ENCODE data around the gene C5orf63. TPM values are rescaled to one million over a fixed set of nuclear protein-coding genes. Genes with fewer than 3 reads are reported as not detected.
"Not testable (repeated sequence)": the region's sequence is repeated elsewhere in the genome, so short reads cannot be mapped to it uniquely, and the experiment has no call there.

The C5orf63 gene
- total RNA-seq (10 to 100 TPM in 1 of 2 experiments, 1 to 10 TPM in 1; 10.0 to 11.9 TPM), polyA plus RNA-seq (5.2 TPM)

GRCh38 chr5:127072861-127073846 lies at the start of gene C5orf63:
TSS of gene C5orf63 (minus strand) at chr5:127073502. CDS start at chr5:127058995, 14,507 bp downstream.
- no peaks in the 10 kb centered on the region for H3K9me3 Mint-ChIP-seq
- H3K36me3 Mint-ChIP-seq, result peaks cover 0 to 26% (median 10%) of the 10 kb centered on the region in 3 donors
- Histone ChIP-seq H3K27me3 (ENCODE audit: insufficient read depth, low read length, poor library complexity, severe bottlenecking) (no peaks in the 10 kb centered on the region), H3K36me3 (ENCODE audit: insufficient read depth, low read length) (no peaks in the 10 kb centered on the region), H3K4me1 (ENCODE audit: insufficient read depth, low read length) (peaks cover 6% of the 10 kb centered on the region), H3K4me3 (ENCODE audit: low read length) (peak within 1 kb of the TSS; percentile 76), H3K9me3 (ENCODE audit: low read length) (no peaks in the 10 kb centered on the region), H3K27ac (ENCODE audit: low read depth, low read length) (peak within 1 kb of the TSS; percentile 34)
- peaks cover 0 to 1% of the 10 kb centered on the region in 2 donors for H3K27me3 Mint-ChIP-seq
- H3K4me1 Mint-ChIP-seq, result peaks cover 8 to 27% (median 23%) of the 10 kb centered on the region in 3 donors
- H3K4me3 Mint-ChIP-seq, result peak within 1 kb of the TSS; percentile 88 to 95 (median 91)
- peak; percentile 31 to 82 (median 60) for DNase-seq
- H3K27ac Mint-ChIP-seq, result peak within 1 kb of the TSS; percentile 76 to 96 (median 92)
- ChIA-PET CTCF (interaction anchor here (0.6 to 2.0 kb wide), 5 partner anchors 15 to 295 kb away, joined by 3 to 4 read pairs (median 4); partner anchors contain the start of gene MARCHF3), POLR2A (interaction anchor here (0.5 to 1.1 kb wide), 5 partner anchors 9 to 295 kb away, joined by 3 to 4 read pairs (median 3); no protein-coding TSS in a partner anchor)

DNA sequence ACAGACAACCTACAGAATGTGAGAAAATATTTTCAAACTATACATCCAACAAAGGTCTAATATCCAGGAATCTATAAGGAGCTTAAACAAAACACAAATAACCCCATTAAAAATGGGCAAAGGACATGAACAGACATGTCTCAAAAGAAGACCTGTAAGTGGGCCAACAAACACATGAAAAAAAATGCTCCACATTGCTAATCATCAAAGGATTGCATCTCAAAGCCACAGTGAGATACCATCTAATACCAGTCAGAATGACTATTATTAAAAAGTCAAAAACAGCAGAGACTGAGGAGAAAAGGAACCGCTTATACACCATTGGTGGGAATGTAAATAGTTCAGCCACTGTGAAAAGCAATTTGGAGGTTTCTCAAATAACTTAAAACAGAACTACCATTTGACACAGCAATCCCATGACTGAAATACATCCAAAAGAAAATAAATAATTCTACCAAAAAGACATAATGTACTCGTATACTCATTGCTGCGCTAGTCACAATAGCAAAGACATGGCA lies 39.1 kb upstream of the C5orf63 start:
- Histone ChIP-seq H3K4me1 (ENCODE audit: insufficient read depth, low read length) (no peaks in the 10 kb centered on the region), H3K4me3 (ENCODE audit: low read length) (no peak overlapping the region), H3K27ac (ENCODE audit: low read depth, low read length) (no peak overlapping the region), H3K36me3 (ENCODE audit: insufficient read depth, low read length) (no peaks in the 10 kb centered on the region), H3K9me3 (ENCODE audit: low read length) (no peaks in the 10 kb centered on the region), H3K27me3 (ENCODE audit: insufficient read depth, low read length, poor library complexity, severe bottlenecking) (no peaks in the 10 kb centered on the region)
- Mint-ChIP-seq H3K27me3 (peaks cover 17 to 56% of the 10 kb centered on the region in 2 donors), H3K4me1 (no peaks in the 10 kb centered on the region), H3K4me3 (no peak overlapping the region), H3K36me3 (no peaks in the 10 kb centered on the region), H3K27ac (no peak overlapping the region), H3K9me3 (peaks cover 0 to 8% (median 0%) of the 10 kb centered on the region in 5 donors)
- POLR2A ChIA-PET, result no interaction called here
- CTCF ChIA-PET, result no interaction called here
- DNase-seq, result no peak

- H3K4me1 Mint-ChIP-seq, result no peaks in the 10 kb centered on the region
- H3K27ac ChIP-seq (ENCODE audit: low read depth, low read length), result no peak overlapping the region
- no peaks in the 10 kb centered on the region for H3K4me1 ChIP-seq (ENCODE audit: insufficient read depth, low read length)
- no peak overlapping the region for H3K27ac Mint-ChIP-seq
- H3K9me3 ChIP-seq (ENCODE audit: low read length), result no peaks in the 10 kb centered on the region
- no peak overlapping the region for H3K4me3 ChIP-seq (ENCODE audit: low read length)
- no peaks in the 10 kb centered on the region for H3K27me3 ChIP-seq (ENCODE audit: insufficient read depth, low read length, poor library complexity, severe bottlenecking)
- H3K27me3 Mint-ChIP-seq, result peaks cover 17 to 48% of the 10 kb centered on the region in 2 donors
- DNase-seq, result no peak
- no peaks in the 10 kb centered on the region for H3K36me3 ChIP-seq (ENCODE audit: insufficient read depth, low read length)
- no peaks in the 10 kb centered on the region for H3K36me3 Mint-ChIP-seq
- H3K4me3 Mint-ChIP-seq, result no peak overlapping the region
- ChIA-PET POLR2A (no interaction called here), CTCF (no interaction called here)
- peaks cover 0 to 10% (median 1%) of the 10 kb centered on the region in 5 donors for H3K9me3 Mint-ChIP-seq
Measured at GRCh38 chr5:127111112-127111511, 37.8 kb upstream of the C5orf63 start.

- H3K27me3 Mint-ChIP-seq, result peaks cover 19 to 40% of the 10 kb centered on the region in 2 donors
- H3K27me3 ChIP-seq (ENCODE audit: insufficient read depth, low read length, poor library complexity, severe bottlenecking); H3K36me3 Mint-ChIP-seq; H3K27ac ChIP-seq (ENCODE audit: low read depth, low read length); H3K9me3 ChIP-seq (ENCODE audit: low read length); H3K4me1 ChIP-seq (ENCODE audit: insufficient read depth, low read length); H3K4me1 Mint-ChIP-seq; POLR2A ChIA-PET; H3K4me3 Mint-ChIP-seq; H3K36me3 ChIP-seq (ENCODE audit: insufficient read depth, low read length); H3K4me3 ChIP-seq (ENCODE audit: low read length); H3K27ac Mint-ChIP-seq; DNase-seq; CTCF ChIA-PET: not testable (repeated sequence)
- H3K9me3 Mint-ChIP-seq, result peaks cover 0 to 13% (median 2%) of the 10 kb centered on the region in 5 donors
Measured at GRCh38 chr5:127108624-127109260, 35.4 kb upstream of the C5orf63 start.

GRCh38 chr5:127101935-127102334 lies 28.6 kb upstream of the C5orf63 start:
- Histone ChIP-seq H3K4me3 (ENCODE audit: low read length) (no peak overlapping the region), H3K36me3 (ENCODE audit: insufficient read depth, low read length) (no peaks in the 10 kb centered on the region), H3K27me3 (ENCODE audit: insufficient read depth, low read length, poor library complexity, severe bottlenecking) (no peaks in the 10 kb centered on the region), H3K27ac (ENCODE audit: low read depth, low read length) (no peak overlapping the region), H3K9me3 (ENCODE audit: low read length) (no peaks in the 10 kb centered on the region), H3K4me1 (ENCODE audit: insufficient read depth, low read length) (no peaks in the 10 kb centered on the region)
- H3K27ac Mint-ChIP-seq, result no peak overlapping the region
- DNase-seq, result no peak
- peaks cover 0 to 9% of the 10 kb centered on the region in 2 donors for H3K27me3 Mint-ChIP-seq
- ChIA-PET CTCF (no interaction called here), POLR2A (no interaction called here)
- H3K4me3 Mint-ChIP-seq, result no peak overlapping the region
- peaks cover 0 to 3% (median 2%) of the 10 kb centered on the region in 5 donors for H3K9me3 Mint-ChIP-seq
- no peaks in the 10 kb centered on the region for H3K36me3 Mint-ChIP-seq
- no peaks in the 10 kb centered on the region for H3K4me1 Mint-ChIP-seq

DNA sequence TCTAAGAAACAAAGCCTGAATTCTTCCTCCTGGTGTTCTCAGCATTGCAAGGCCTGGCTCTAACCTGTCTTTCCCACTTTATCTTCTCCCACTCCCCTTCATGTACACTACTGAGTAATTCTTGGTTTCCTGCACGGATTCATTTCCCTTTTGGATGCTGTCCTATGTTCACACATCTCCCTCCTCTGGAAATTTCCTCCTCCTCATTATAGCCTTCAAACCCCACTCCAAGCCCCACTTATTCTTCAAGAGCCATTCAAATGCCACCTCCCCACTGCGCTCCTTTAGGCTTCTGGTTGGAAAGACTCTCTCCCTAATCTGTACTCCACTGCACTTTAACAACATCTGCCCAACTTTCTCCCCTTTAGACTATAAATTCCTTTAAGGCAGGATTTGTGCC lies 28.2 kb upstream of the C5orf63 start:
- no peak for DNase-seq
- ChIA-PET POLR2A (no interaction called here), CTCF (no interaction called here)
- no peak overlapping the region for H3K27ac ChIP-seq (ENCODE audit: low read depth, low read length)
- H3K36me3 Mint-ChIP-seq, result no peaks in the 10 kb centered on the region
- no peak overlapping the region for H3K27ac Mint-ChIP-seq
- no peaks in the 10 kb centered on the region for H3K27me3 ChIP-seq (ENCODE audit: insufficient read depth, low read length, poor library complexity, severe bottlenecking)
- no peaks in the 10 kb centered on the region for H3K9me3 ChIP-seq (ENCODE audit: low read length)
- H3K4me1 ChIP-seq (ENCODE audit: insufficient read depth, low read length), result no peaks in the 10 kb centered on the region
- H3K9me3 Mint-ChIP-seq, result peaks cover 0 to 3% (median 2%) of the 10 kb centered on the region in 5 donors
- no peak overlapping the region for H3K4me3 Mint-ChIP-seq
- H3K4me1 Mint-ChIP-seq, result no peaks in the 10 kb centered on the region
- H3K27me3 Mint-ChIP-seq, result peaks cover 0 to 9% of the 10 kb centered on the region in 2 donors
- H3K4me3 ChIP-seq (ENCODE audit: low read length), result no peak overlapping the region
- no peaks in the 10 kb centered on the region for H3K36me3 ChIP-seq (ENCODE audit: insufficient read depth, low read length)

DNA sequence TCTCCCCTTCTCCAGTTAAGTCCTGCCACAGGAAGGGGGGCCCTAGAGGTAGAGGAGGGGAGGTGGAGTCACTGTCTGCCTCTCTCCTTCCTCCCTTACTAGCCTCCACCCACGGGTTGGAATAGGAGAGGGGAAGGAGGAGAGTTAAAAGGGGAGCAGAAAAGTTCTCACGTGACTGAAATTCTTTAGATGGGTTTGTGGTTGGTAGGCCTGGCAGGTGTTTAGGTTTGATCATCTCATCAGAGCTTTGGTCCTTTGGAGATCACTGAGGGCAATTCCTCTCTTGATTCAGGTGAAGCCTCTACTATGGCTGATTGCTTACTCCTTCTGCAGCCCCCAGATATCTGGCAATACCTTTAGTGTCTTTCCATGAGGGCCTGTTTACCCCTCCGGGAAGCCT lies 24.9 kb upstream of the C5orf63 start:
- Histone ChIP-seq H3K4me3 (ENCODE audit: low read length) (no peak overlapping the region), H3K4me1 (ENCODE audit: insufficient read depth, low read length) (no peaks in the 10 kb centered on the region), H3K27me3 (ENCODE audit: insufficient read depth, low read length, poor library complexity, severe bottlenecking) (no peaks in the 10 kb centered on the region), H3K36me3 (ENCODE audit: insufficient read depth, low read length) (no peaks in the 10 kb centered on the region), H3K9me3 (ENCODE audit: low read length) (no peaks in the 10 kb centered on the region), H3K27ac (ENCODE audit: low read depth, low read length) (no peak overlapping the region)
- Mint-ChIP-seq H3K9me3 (no peaks in the 10 kb centered on the region), H3K27ac (no peak overlapping the region), H3K27me3 (peaks cover 4 to 7% of the 10 kb centered on the region in 2 donors), H3K36me3 (no peaks in the 10 kb centered on the region), H3K4me1 (no peaks in the 10 kb centered on the region), H3K4me3 (no peak overlapping the region)
- POLR2A ChIA-PET, result no interaction called here
- CTCF ChIA-PET, result no interaction called here
- no peak for DNase-seq

DNA sequence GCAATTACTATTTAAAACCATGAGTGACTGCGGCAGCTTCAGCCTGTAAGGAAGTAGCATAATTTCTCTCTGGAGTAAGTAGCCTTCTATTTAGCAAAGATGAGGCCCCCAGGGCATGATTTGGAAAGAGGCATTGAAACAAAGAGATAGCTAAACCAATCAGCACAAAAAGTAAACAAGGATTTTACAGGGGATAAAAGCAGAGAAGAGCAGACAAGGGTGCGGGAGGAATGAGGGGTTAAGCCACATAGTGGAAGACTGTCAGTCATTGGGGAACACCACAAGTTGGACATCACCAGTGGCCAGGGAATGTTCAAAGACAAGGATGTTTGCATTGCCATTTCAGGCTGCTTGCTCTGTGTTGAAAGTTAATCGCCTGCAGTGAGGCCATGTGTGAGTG lies 24.0 kb upstream of the C5orf63 start:
- Histone ChIP-seq H3K4me3 (ENCODE audit: low read length) (no peak overlapping the region), H3K27ac (ENCODE audit: low read depth, low read length) (no peak overlapping the region), H3K27me3 (ENCODE audit: insufficient read depth, low read length, poor library complexity, severe bottlenecking) (no peaks in the 10 kb centered on the region), H3K4me1 (ENCODE audit: insufficient read depth, low read length) (no peaks in the 10 kb centered on the region), H3K9me3 (ENCODE audit: low read length) (no peaks in the 10 kb centered on the region), H3K36me3 (ENCODE audit: insufficient read depth, low read length) (no peaks in the 10 kb centered on the region)
- Mint-ChIP-seq H3K4me3 (no peak overlapping the region), H3K27ac (peak overlapping the region in 1 of 8 donors; percentile 61), H3K4me1 (no peaks in the 10 kb centered on the region), H3K36me3 (no peaks in the 10 kb centered on the region), H3K9me3 (no peaks in the 10 kb centered on the region), H3K27me3 (peaks cover 4 to 6% of the 10 kb centered on the region in 2 donors)
- DNase-seq, result no peak
- POLR2A ChIA-PET, result no interaction called here
- CTCF ChIA-PET, result no interaction called here
